Lower lobe of right lung (tissue), 2 donors: ENCODE results near the gene CTNNB1. TPM values are rescaled to one million over a fixed set of nuclear protein-coding genes. Genes with fewer than 3 reads are reported as not detected.

Experiments used
- ATAC-seq, 2 donors: fragments of 200-7000 bp; cut with Tn5 transposase; one replicate each; pipeline ENCODE4 v1.9.1; 2020 to 2022; ENCODE audit warnings: mild to moderate bottlenecking in 2 of 2, moderate library complexity in 2 of 2
- DNase-seq: peaks from one replicate; pipeline ENCODE4 v3.0.0-alpha.2; 2020
- H3K27ac ChIP-seq: fragments of 200-600 bp; one replicate; pipeline ENCODE4 v1.8.0; 2022
- H3K27me3 ChIP-seq: fragments of 200-600 bp; one replicate; pipeline ENCODE4 v1.8.0; 2022; ENCODE audit warnings: low read depth
- H3K36me3 ChIP-seq: fragments of 200-600 bp; one replicate; pipeline ENCODE4 v1.8.0; 2022; ENCODE audit warnings: mild to moderate bottlenecking
- H3K4me1 ChIP-seq: fragments of 200-600 bp; one replicate; pipeline ENCODE4 v1.8.0; 2022
- H3K4me3 ChIP-seq: fragments of 200-600 bp; one replicate; pipeline ENCODE4 v1.8.0; 2022; ENCODE audit warnings: mild to moderate bottlenecking
- H3K9me3 ChIP-seq: fragments of 200-600 bp; one replicate; pipeline ENCODE4 v1.8.0; 2022
- CTCF ChIP-seq: fragments of 200-600 bp; IDR thresholded peaks from one replicate; pipeline ENCODE4 v1.8.0; 2022; ENCODE audit warnings: antibody characterized with exemption, mild to moderate bottlenecking
- intact Hi-C: fragments of 100-400 bp; cut with DNase I; formaldehyde crosslinking; loops from one replicate; pipeline ENCODE4 v1.11.0; 2022
- total RNA-seq: library from RNA; stranded (reverse); fragmentation: NEBNext Ultra II Directional; extraction: Animal tissue kit (Norgen Biotek cat#: 25700); gene quantifications from one replicate; pipeline ENCODE4 v1.2.1, GENCODE V29; 2021
- donor health status: DM: no; HTN: yes; CAD: no; lungs with severe emphysema.

CTNNB1 gene
- total RNA-seq, 1 donor from 2014 or later: 332 TPM

DNA sequence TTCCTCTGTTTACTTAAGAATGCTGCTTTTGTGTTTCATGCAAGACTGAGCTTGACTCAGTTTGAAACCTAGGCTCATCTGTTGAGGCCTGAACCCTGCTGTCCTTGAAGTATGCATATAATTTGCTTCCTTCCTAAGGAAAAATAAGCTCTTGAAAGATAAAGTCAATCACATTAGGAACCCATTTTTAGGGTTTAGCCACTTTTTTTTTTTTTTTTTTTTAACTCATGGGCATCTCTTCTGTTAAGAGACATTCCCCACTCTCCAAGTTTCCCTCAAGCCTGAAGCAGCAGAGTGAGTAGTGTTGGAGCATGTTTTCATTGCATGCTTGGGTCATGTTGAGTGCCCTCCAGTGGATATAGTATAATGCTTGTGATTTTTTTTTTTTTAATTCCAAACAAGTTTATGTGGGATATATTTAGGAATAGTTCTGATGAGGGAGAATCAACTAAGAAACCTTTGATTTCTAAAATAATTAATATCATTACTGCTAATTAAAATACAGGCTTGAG is 3.6 kb downstream of the CTNNB1 start:
- H3K4me1 ChIP-seq: peaks cover 67% of the 10 kb centered on the region

GRCh38 chr3:41204369-41204768 is 5.1 kb downstream of the CTNNB1 start:
- Histone ChIP-seq H3K4me1 (peaks cover 80% of the 10 kb centered on the region), H3K27ac (no peak overlapping the region), H3K36me3 (no peaks in the 10 kb centered on the region), H3K4me3 (no peak overlapping the region), H3K9me3 (no peaks in the 10 kb centered on the region), H3K27me3 (no peaks in the 10 kb centered on the region)
- intact Hi-C loops: no loop called here
- TF ChIP-seq CTCF: no peak
- DNase-seq (no peak), ATAC-seq (no peak)

More for the DNA sequence above, 3.6 kb downstream of the CTNNB1 start:
- intact Hi-C loops: no loop called here
- peak; percentile 37 for TF ChIP-seq CTCF
- no peak for ATAC-seq
- H3K9me3 ChIP-seq: no peaks in the 10 kb centered on the region
- no peak for DNase-seq
- peak overlapping the region; percentile 67 for H3K4me3 ChIP-seq
- H3K27me3 ChIP-seq: no peaks in the 10 kb centered on the region
- H3K27ac ChIP-seq: no peak overlapping the region
- no peaks in the 10 kb centered on the region for H3K36me3 ChIP-seq

DNA sequence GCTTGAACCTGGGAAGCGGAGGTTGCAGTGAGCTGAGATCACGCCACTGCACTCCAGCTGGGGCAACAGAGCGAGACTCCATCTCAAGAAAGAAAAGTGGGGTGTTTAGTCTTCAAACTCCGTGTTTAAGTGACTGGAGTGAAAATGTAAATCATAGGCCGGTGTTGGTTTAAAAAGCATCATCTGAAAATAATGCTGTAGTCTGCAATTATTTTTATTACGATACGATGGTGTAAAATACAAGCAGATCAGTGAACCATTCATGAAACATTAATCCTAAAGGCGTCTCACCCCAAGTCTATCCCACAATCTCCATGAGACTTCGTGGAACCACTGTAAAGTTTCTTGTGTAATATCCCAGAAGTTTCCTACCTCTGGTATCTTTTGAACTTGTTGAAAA is 6.3 kb downstream of the CTNNB1 start:
- Histone ChIP-seq H3K4me1 (peaks cover 80% of the 10 kb centered on the region), H3K27ac (no peak overlapping the region), H3K9me3 (no peaks in the 10 kb centered on the region), H3K36me3 (no peaks in the 10 kb centered on the region), H3K4me3 (no peak overlapping the region), H3K27me3 (no peaks in the 10 kb centered on the region)
- TF ChIP-seq CTCF: no peak
- intact Hi-C loops: no loop called here
- DNase-seq (no peak), ATAC-seq (no peak)

DNA sequence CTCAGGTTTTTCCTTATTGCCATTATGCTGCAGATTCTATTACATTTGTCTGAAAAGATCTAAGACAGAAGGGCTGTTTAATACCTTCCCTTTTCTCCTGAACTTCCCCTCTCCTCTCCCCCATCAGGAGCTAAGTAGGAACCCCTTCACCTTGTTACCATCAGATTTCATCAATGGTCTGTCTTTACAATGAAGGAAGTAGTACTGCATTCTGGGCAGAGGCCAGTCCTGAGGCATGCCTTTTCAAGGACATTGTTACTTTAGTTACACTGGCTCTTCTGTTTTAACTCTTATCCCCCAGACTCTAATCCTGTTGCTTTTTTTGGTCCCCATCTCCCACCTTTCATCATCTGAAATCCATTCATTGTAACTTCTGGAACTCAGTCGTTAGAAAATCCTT is 8.1 kb downstream of the CTNNB1 start:
- H3K27me3 ChIP-seq: no peaks in the 10 kb centered on the region
- intact Hi-C loops: no loop called here
- no peak for TF ChIP-seq CTCF
- no peaks in the 10 kb centered on the region for H3K36me3 ChIP-seq
- peaks cover 69% of the 10 kb centered on the region for H3K4me1 ChIP-seq
- no peak overlapping the region for H3K27ac ChIP-seq
- H3K4me3 ChIP-seq: no peak overlapping the region
- no peak for DNase-seq
- ATAC-seq: peak; percentile 39 to 52
- H3K9me3 ChIP-seq: no peaks in the 10 kb centered on the region

DNA sequence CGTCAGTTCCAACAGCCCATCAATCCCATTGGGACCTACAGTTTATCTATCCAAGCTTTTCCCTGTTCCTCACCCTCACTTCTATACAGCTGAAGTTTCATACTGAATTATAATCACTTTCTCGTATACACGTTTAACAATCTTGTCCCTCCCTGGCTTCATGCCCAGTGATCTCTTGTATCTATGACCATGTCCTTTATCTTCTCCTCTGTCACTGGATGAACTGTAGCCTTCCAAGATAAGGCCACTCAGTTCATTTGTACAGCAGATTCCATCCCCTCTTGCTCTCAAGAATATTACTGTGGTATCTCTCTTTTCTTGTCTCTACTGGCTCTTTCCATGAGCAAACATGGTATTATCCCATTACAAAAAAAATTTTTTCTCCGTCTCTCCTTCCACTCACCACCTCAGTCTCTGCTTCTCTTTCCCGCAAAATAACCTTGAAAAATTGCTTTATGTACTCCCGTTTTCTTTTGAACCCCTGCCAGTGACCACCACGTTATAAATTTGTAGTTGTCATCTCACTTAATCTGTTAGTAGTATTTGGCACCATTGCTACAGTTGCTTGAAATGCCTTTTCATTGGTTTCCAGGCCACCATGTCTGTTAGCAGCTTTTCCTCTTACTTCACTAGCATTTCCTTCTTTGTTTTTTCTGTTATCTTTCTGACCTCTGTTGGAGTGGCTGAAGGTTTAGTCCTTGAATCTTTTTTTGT is 9.4 kb downstream of the CTNNB1 start:
- H3K9me3 ChIP-seq: no peaks in the 10 kb centered on the region
- H3K4me1 ChIP-seq: peaks cover 69% of the 10 kb centered on the region
- H3K36me3 ChIP-seq: no peaks in the 10 kb centered on the region
- no peak overlapping the region for H3K4me3 ChIP-seq
- H3K27ac ChIP-seq: no peak overlapping the region
- DNase-seq (no peak), ATAC-seq (no peak)
- H3K27me3 ChIP-seq: no peaks in the 10 kb centered on the region
- no peak for TF ChIP-seq CTCF
- intact Hi-C loops: no loop called here
